Type B pancreatic cell (in vitro differentiated cells): ENCODE results near the gene PRKCZ. TPM values are rescaled to one million over a fixed set of nuclear protein-coding genes. Genes with fewer than 3 reads are reported as not detected.

ENCODE experiments used
- DNase-seq: peaks from one replicate; pipeline ENCODE4 v3.0.0; 2021; ENCODE audit warnings: mixed read lengths; ENCODE audit not compliant: unreplicated experiment; ENCODE audit errors: extremely low spot score
- H3K27ac Mint-ChIP-seq: 2 replicates; pipeline ENCODE4 v1.8.0; 2021; ENCODE audit warnings: mild to moderate bottlenecking, mixed read lengths
- H3K27me3 Mint-ChIP-seq: 2 replicates; pipeline ENCODE4 v1.8.0; 2021; ENCODE audit warnings: mixed read lengths
- H3K36me3 Mint-ChIP-seq: 2 replicates; pipeline ENCODE4 v1.8.0; 2021; ENCODE audit warnings: mixed read lengths
- H3K4me1 Mint-ChIP-seq: one replicate; pipeline ENCODE4 v1.8.0; 2021; ENCODE audit warnings: mixed read lengths; ENCODE audit not compliant: unreplicated experiment
- H3K4me3 Mint-ChIP-seq: 2 replicates; pipeline ENCODE4 v1.8.0; 2021; ENCODE audit warnings: mild to moderate bottlenecking, mixed read lengths
- H3K9me3 Mint-ChIP-seq: 2 replicates; pipeline ENCODE4 v1.8.0; 2021; ENCODE audit warnings: mixed read lengths
- CTCF ChIP-seq: fragments of 200-600 bp; sonication (generic); conservative IDR thresholded peaks from 2 replicates; pipeline ENCODE4 v1.5.0; 2021; ENCODE audit warnings: antibody characterized with exemption, mild to moderate bottlenecking
- total RNA-seq: library from RNA; stranded (reverse); gene quantifications from 2 replicates; pipeline ENCODE4 v1.2.1, GENCODE V29; 2021; ENCODE audit warnings: low replicate concordance

Gene PRKCZ
- total RNA-seq, 1 donor from 2014 or later, result 33.2 TPM

- no peaks in the 10 kb centered on the region for H3K27me3 Mint-ChIP-seq
- no peak overlapping the region for H3K27ac Mint-ChIP-seq
- no peak for DNase-seq
- H3K4me3 Mint-ChIP-seq, result no peak overlapping the region
- no peaks in the 10 kb centered on the region for H3K4me1 Mint-ChIP-seq
- peaks cover 6% of the 10 kb centered on the region for H3K36me3 Mint-ChIP-seq
- peaks cover 6% of the 10 kb centered on the region for H3K9me3 Mint-ChIP-seq
- TF ChIP-seq CTCF, result no peak
Observed at GRCh38 chr1:2125350-2126211, 75.4 kb downstream of the PRKCZ start.

GRCh38 chr1:2126331-2127186 is 76.3 kb downstream of the PRKCZ start:
- Mint-ChIP-seq H3K27ac (no peak overlapping the region), H3K36me3 (peaks cover under 1% of the 10 kb centered on the region), H3K4me1 (no peaks in the 10 kb centered on the region), H3K9me3 (peaks cover under 1% of the 10 kb centered on the region), H3K4me3 (no peak overlapping the region), H3K27me3 (no peaks in the 10 kb centered on the region)
- DNase-seq, result no peak
- no peak for TF ChIP-seq CTCF

GRCh38 chr1:2127187-2128145 is 77.3 kb downstream of the PRKCZ start:
- DNase-seq, result no peak
- H3K36me3 Mint-ChIP-seq, result no peaks in the 10 kb centered on the region
- no peak overlapping the region for H3K27ac Mint-ChIP-seq
- no peaks in the 10 kb centered on the region for H3K9me3 Mint-ChIP-seq
- TF ChIP-seq CTCF, result no peak
- no peak overlapping the region for H3K4me3 Mint-ChIP-seq
- H3K4me1 Mint-ChIP-seq, result peaks cover under 1% of the 10 kb centered on the region
- no peaks in the 10 kb centered on the region for H3K27me3 Mint-ChIP-seq

- Mint-ChIP-seq H3K27ac (no peak overlapping the region), H3K4me3 (no peak overlapping the region), H3K36me3 (no peaks in the 10 kb centered on the region), H3K9me3 (no peaks in the 10 kb centered on the region), H3K27me3 (no peaks in the 10 kb centered on the region), H3K4me1 (peaks cover 6% of the 10 kb centered on the region)
- no peak for TF ChIP-seq CTCF
- DNase-seq, result no peak
Observed at GRCh38 chr1:2128189-2128901, 78.1 kb downstream of the PRKCZ start.
